Uterus (tissue), 2 donors: ENCODE measurements around the gene ZMYND15.

Experiments used
- POLR2A ChIP-seq, 2 donors: fragments of 450-650 bp; IDR thresholded peaks; one replicate each; pipeline ENCODE4 v1.6.1; 2016; ENCODE audit warnings: antibody characterized with exemption in 2 of 2, mild to moderate bottlenecking in 1 of 2, moderate library complexity in 1 of 2
- TF ChIP-seq, protein P1 (sequence below), 4 experiments: fragments of 200-600 bp in 2 of 4; fragments of 450-650 bp in 2 of 4; sonication (generic) in 2 of 4; IDR thresholded peaks; one replicate each; pipeline ENCODE4 v1.5.1; 2016 to 2019; ENCODE audit warnings: antibody characterized with exemption in 4 of 4, mild to moderate bottlenecking in 2 of 4, moderate library complexity in 1 of 4

DNA sequence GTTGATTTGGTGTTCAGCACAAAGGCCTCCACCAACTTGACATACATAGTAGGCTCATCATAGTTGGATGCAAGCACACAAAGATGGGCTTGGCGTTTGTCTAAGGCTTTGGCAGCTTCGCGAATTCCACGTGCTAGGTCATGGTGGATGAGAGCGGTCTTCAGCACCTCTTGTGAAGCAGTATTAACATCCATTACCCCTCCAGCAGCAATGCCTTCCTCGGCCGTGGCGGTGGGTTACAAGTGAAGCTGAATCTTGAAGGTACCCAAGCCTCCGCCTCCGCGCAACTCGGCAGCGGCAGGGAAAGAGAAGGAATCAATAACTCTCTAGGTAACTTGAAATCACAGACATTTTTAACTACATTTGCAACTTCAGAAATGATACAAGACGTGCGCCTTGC lies 34.6 kb upstream of the ZMYND15 start:
- TF ChIP-seq, protein P1, sequence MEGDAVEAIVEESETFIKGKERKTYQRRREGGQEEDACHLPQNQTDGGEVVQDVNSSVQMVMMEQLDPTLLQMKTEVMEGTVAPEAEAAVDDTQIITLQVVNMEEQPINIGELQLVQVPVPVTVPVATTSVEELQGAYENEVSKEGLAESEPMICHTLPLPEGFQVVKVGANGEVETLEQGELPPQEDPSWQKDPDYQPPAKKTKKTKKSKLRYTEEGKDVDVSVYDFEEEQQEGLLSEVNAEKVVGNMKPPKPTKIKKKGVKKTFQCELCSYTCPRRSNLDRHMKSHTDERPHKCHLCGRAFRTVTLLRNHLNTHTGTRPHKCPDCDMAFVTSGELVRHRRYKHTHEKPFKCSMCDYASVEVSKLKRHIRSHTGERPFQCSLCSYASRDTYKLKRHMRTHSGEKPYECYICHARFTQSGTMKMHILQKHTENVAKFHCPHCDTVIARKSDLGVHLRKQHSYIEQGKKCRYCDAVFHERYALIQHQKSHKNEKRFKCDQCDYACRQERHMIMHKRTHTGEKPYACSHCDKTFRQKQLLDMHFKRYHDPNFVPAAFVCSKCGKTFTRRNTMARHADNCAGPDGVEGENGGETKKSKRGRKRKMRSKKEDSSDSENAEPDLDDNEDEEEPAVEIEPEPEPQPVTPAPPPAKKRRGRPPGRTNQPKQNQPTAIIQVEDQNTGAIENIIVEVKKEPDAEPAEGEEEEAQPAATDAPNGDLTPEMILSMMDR (IDR thresholded peaks at IDR 0.05): no peak
- TF ChIP-seq POLR2A (IDR thresholded peaks at IDR 0.05): no peak
